Thoracic aorta (tissue), 2 donors: ENCODE data around the gene GMDS. TPM values are rescaled to one million over a fixed set of nuclear protein-coding genes. Genes with fewer than 3 reads are reported as not detected.
A peak's percentile ranks its signal among the peaks of the same experiment; 100 is the strongest.

Source experiments
- ATAC-seq: fragments of 150-250 bp; one replicate; pipeline ENCODE4 v1.8.0; 2017; ENCODE audit warnings: low read depth; ENCODE audit not compliant: insufficient number of reproducible peaks, low FRiP score
- DNase-seq: peaks from one replicate; pipeline ENCODE4 v3.0.0-alpha.2; 2020; ENCODE audit warnings: low spot score
- H3K27ac ChIP-seq, 2 donors: fragments of 200-600 bp; sonication (generic); 1 replicate in 1 of 2; 2 replicates in 1 of 2; pipeline ENCODE4 v1.5.1; 2016; ENCODE audit warnings: mild to moderate bottlenecking in 2 of 2, moderate library complexity in 2 of 2
- H3K27me3 ChIP-seq: fragments of 200-600 bp; sonication (generic); replicated peaks from 2 replicates; pipeline ENCODE4 v1.6.0; 2016; ENCODE audit warnings: mild to moderate bottlenecking; ENCODE audit not compliant: insufficient read depth
- H3K36me3 ChIP-seq: fragments of 200-600 bp; sonication (generic); one replicate; pipeline ENCODE4 v1.5.1; 2016
- H3K4me1 ChIP-seq, 2 donors: fragments of 200-600 bp; sonication (generic); 1 replicate in 1 of 2; 2 replicates in 1 of 2; pipeline versions ENCODE4 v1.5.1 to v1.6.0; 2016; ENCODE audit warnings: low read depth in 2 of 2, mild to moderate bottlenecking in 1 of 2; ENCODE audit not compliant: control insufficient read depth in 1 of 2
- H3K4me3 ChIP-seq: fragments of 200-600 bp; sonication (generic); 2 replicates; pipeline ENCODE4 v1.5.1; 2016; ENCODE audit warnings: mild to moderate bottlenecking
- H3K9me3 ChIP-seq: fragments of 200-600 bp; sonication (generic); 2 replicates; pipeline ENCODE4 v1.5.1; 2016
- total RNA-seq, 2 donors: library from RNA; depleted of rRNA; stranded (reverse); fragments of >200 nt; gene quantifications; one replicate each; pipeline versions ENCODE4 v1.1.0 to v1.2.3, GENCODE V29; 2016
- TF ChIP-seq, protein P1 (sequence below): fragments of 200-600 bp; sonication (generic); IDR thresholded peaks from one replicate; pipeline ENCODE4 v1.5.1; 2019; ENCODE audit warnings: antibody characterized with exemption

The GMDS gene
- total RNA-seq, 2 donors from 2014 or later, result 87.8 to 87.9 TPM

DNA sequence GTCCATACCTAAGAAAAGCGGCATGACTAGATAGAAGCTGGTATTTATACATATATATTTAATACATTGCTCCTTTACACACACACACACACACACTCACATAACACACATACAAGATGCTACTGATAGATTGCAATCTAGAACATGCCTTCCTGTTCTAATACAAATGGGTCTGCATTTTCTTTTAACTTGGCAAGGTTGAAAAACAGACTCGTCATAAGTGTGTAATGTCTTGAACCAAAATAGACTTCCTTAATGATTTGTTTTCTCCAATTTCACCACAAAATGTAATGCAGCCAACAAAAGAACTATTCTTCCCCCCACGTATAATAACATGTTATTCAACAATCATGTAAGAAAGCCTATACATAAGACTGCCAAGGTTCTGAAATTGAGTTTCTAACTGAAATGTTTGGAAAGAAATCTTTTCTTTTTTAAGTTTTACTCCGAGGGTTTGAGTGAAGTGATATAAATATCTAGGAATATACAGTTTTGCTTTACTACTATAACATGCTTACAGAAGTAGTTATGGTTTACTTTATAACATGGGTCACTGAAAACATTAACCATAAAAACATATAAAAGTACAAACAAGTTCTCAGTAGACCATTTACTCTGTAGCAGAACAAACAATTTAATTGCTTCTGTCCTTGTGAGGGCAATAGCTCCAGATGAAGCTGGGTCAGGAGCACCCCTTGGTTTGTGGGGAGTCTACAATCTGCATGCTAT is 428.2 kb downstream of the GMDS start:
- Histone ChIP-seq H3K27ac (peak overlapping the region; percentile 53 to 59), H3K27me3 (no peaks in the 10 kb centered on the region), H3K9me3 (no peaks in the 10 kb centered on the region), H3K4me1 (peaks cover 23 to 57% of the 10 kb centered on the region in 2 donors), H3K4me3 (peak overlapping the region; percentile 40), H3K36me3 (no peaks in the 10 kb centered on the region)
- DNase-seq (no peak), ATAC-seq (no peak)
- TF ChIP-seq, protein P1, sequence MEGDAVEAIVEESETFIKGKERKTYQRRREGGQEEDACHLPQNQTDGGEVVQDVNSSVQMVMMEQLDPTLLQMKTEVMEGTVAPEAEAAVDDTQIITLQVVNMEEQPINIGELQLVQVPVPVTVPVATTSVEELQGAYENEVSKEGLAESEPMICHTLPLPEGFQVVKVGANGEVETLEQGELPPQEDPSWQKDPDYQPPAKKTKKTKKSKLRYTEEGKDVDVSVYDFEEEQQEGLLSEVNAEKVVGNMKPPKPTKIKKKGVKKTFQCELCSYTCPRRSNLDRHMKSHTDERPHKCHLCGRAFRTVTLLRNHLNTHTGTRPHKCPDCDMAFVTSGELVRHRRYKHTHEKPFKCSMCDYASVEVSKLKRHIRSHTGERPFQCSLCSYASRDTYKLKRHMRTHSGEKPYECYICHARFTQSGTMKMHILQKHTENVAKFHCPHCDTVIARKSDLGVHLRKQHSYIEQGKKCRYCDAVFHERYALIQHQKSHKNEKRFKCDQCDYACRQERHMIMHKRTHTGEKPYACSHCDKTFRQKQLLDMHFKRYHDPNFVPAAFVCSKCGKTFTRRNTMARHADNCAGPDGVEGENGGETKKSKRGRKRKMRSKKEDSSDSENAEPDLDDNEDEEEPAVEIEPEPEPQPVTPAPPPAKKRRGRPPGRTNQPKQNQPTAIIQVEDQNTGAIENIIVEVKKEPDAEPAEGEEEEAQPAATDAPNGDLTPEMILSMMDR, result no peak

DNA sequence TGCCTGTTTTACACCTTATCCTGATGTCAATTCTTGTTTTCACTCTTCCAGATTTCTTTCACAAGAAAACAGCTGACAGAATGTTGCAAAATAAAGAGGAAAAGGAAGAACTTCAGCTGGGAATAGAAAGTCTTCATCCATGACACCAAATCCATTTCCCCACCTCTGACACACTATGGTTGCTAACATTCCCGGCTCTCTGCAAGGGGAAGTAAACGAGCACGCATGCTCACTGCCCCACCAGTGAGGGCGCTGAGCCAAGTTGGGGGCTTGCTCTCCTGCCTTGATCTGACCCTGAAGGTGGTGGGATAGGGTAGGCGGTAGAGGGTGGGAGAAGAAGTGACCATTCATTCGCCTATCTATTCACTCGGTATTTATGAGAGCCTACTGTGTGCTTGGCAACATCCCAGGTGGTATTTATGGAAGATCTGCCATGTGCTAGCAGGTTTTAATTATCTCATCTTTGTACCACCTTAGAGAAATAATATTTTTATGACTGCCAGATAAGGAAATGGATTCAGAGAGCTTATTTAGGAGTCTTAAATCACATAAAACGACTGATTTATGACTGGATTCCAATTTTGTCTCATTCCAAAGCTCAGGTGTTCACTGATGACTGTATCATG is 429.5 kb downstream of the GMDS start:
- Histone ChIP-seq H3K4me3 (peak overlapping the region; percentile 20), H3K36me3 (no peaks in the 10 kb centered on the region), H3K4me1 (peaks cover 20 to 47% of the 10 kb centered on the region in 2 donors), H3K27me3 (no peaks in the 10 kb centered on the region), H3K27ac (no peak overlapping the region), H3K9me3 (no peaks in the 10 kb centered on the region)
- no peak for DNase-seq
- TF ChIP-seq, protein P1, result no peak
- no peak for ATAC-seq

DNA sequence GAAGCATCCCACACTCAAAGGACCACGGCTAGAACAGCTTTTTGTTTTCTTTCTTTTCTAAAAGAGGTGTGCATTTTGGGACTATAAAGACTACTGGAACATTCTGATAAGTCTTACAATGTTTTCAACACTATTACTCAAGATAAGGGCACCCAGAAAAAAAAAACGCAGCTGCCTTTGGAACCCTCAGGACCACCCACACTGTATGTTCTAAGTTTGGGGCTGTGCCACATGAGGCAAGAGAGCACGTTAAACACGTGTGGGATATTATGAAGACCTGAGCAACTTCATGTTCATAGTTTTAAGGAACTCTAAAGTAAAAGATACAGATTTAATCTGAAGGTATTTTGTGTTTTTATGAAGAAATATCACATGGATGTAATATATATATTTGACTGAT is 431.1 kb downstream of the GMDS start:
- no peaks in the 10 kb centered on the region for H3K9me3 ChIP-seq
- DNase-seq (no peak), ATAC-seq (no peak)
- peak overlapping the region; percentile 52 for H3K4me3 ChIP-seq
- TF ChIP-seq, protein P1, result no peak
- H3K27ac ChIP-seq, result peak overlapping the region; percentile 4 to 15
- no peaks in the 10 kb centered on the region for H3K27me3 ChIP-seq
- peaks cover 12 to 37% of the 10 kb centered on the region in 2 donors for H3K4me1 ChIP-seq
- H3K36me3 ChIP-seq, result no peaks in the 10 kb centered on the region

DNA sequence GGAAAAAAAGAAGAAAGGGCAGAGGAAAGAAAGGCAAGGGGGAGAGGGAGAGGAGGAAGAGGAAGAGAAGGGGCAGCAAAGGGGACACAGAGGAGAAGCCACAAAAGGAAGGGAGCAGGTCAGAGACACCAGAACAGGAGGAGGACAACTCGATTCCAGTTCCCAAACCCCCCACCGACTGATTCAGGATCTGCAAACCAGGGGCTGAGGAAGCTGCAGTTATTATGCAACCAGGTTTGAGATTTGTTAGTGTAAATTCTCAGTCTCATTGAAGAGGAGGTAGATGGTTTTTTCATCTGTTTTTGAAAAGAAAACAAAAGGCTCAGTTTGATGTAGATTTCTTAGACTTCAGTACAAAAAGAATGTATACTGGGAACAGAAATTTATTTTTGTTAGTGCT is 432.9 kb downstream of the GMDS start:
- no peak for DNase-seq
- H3K9me3 ChIP-seq, result no peaks in the 10 kb centered on the region
- H3K4me1 ChIP-seq, result peaks cover 10 to 29% of the 10 kb centered on the region in 2 donors
- no peak overlapping the region for H3K4me3 ChIP-seq
- ATAC-seq, result no peak
- H3K36me3 ChIP-seq, result no peaks in the 10 kb centered on the region
- TF ChIP-seq, protein P1, result no peak
- no peaks in the 10 kb centered on the region for H3K27me3 ChIP-seq
- no peak overlapping the region for H3K27ac ChIP-seq

DNA sequence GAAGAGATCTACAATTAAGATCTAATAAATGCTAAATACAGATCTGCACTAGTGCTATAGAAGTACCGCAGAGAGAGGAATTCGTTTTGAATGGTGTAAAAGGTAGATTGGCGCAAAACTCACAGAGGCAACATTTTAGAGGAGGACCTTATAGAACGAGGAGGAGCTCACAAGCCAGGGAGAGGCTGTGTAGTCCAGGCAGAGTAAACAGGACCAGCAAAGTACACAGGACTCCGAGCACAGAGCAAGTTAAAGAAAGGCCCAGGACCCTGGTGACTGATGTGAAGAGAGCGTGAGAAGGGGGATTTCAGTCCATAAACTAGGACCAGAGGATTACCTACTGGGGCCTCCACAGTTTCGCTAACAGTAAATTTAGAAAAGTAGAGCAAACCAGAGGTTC is 433.4 kb downstream of the GMDS start:
- ATAC-seq (no peak), DNase-seq (no peak)
- Histone ChIP-seq H3K36me3 (no peaks in the 10 kb centered on the region), H3K27me3 (no peaks in the 10 kb centered on the region), H3K4me3 (no peak overlapping the region), H3K9me3 (no peaks in the 10 kb centered on the region), H3K4me1 (peaks cover 6 to 25% of the 10 kb centered on the region in 2 donors), H3K27ac (no peak overlapping the region)
- TF ChIP-seq, protein P1, result no peak
